ENCODE data around the gene GNG14. TPM values are rescaled to one million over a fixed set of nuclear protein-coding genes. Genes with fewer than 3 reads are reported as not detected.
"Not testable (repeated sequence)": the region's sequence is repeated elsewhere in the genome, so short reads cannot be mapped to it uniquely, and the experiment has no call there.

Gene GNG14
- total RNA-seq, 1 donor from 2014 or later, result not detected

DNA sequence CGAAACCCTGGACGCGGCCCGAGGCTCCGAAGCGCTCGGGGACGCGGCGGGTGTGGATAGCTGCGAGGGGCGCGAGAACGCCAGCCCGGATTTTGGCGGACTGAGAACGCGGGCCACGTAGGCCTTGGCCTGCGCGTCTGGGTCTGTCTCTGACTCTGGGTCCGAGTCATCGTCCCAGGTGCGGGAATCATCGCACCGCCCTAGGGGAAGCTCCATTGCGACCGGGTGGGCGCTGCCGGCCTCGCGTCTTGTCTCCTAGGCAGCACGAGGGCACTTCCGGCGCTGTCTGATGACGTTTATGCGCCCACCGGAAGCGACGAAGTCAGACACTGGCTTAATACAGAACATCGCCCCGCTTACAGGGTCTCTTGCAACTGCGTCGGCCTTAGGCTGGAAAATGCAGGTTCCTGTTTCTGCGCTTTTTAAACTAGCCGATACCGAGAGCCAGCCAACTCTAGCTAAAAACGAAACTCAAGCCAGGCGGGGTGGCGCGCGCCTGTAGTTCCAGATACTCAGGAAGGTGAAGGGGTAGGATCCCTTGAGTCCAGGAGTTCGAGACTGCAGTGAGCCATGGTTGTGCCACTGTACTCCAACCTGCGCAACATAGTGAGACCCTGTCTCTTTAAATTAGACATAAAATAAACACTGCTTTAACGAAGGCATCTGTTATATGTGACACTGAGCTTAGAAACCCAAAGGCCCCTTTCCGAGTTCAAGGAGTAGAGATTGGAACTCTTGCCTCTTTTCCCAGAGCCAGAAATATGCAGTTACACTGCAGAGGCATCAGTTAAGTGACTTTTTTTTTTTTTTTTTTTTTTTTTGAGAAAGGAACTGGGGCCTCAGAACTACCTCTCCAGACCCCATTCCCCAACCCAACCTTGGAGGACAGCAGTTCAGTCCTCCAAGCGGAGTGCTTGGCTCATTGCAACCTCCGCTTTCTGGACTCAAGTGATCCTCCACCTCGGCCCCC lies 8.9 kb downstream of the GNG14 start, which contains the start of gene FBXW9:
FBXW9 (minus strand) TSS at position 266 of the 970 bp plus-strand sequence; CDS start at position 216, 50 bp downstream.
- DNase-seq (ENCODE audit: low spot score), result peak; percentile 97

DNA sequence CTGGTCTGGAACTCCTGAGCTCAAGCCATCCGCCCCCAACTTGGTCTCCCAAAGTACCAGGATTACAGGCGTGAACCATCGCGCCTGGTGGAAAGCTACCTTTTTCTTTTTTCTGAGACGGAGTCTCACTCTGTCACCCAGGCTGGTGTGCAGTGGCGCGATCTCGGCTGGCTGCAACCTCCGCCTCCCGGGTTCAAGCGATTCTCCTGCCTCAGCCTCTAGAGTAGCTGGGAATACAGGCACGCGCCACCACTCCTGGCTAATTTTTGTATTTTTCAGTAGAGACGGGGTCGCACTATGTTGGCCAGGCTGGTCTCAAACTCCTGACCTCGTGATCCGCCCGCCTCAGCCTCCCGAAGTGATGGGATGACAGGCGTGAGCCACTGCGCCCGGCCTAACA lies 9.6 kb downstream of the GNG14 start:
- DNase-seq (ENCODE audit: low spot score), result not testable (repeated sequence)

DNA sequence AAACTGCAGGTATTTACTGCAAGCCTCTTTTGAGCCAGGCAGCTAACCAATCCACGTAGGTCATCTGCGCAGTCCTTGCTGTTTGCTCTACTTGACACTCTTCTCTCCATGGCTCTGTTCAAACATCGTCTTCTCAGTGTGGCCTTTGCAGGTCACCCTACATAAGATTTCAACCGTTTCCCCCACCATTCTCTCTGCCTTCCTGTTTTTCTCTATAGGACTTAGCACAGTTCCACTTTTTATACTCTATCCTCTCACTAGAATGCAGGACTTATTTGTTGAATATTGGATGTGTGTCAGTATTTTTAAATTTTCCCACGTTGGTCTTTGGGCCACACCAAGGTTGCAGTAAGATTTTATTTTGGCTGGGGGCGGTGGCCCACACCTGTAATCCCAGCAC lies 10.3 kb downstream of the GNG14 start:
- DNase-seq (ENCODE audit: low spot score), result no peak

DNA sequence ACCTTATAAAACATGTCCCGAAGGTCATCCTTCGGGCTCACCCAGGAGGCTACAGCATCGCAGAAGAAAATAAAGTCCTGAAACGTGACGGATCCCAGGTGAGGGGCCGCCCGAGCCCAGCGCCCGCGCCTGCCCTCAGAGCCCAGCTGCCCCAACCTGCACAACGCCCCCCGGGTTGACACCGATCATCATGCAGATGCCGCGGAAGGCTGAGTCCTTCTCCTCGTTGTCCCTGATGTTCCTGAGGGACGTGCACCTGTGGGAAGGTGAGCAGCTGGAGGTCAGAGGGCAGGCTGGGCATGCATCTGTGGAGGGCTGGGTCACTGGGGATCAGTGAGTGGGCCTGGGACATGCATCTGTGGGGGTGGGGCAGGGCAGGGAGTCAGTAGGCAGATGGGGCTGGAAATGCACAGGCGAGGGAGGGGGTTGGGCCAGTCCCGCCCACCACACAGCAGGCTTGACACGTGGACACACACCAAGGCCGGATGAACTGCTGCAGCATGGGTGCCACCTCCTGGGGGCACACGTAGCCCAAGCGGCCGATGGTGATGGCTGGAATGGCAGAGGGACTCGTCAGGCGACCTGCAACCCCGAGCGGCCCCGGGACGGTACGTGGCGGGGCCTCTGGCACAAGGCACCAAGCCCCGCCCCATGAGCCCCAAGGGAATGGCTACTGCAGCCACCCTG lies 13.9 kb downstream of the GNG14 start:
- no peak for DNase-seq (ENCODE audit: low spot score)

DNA sequence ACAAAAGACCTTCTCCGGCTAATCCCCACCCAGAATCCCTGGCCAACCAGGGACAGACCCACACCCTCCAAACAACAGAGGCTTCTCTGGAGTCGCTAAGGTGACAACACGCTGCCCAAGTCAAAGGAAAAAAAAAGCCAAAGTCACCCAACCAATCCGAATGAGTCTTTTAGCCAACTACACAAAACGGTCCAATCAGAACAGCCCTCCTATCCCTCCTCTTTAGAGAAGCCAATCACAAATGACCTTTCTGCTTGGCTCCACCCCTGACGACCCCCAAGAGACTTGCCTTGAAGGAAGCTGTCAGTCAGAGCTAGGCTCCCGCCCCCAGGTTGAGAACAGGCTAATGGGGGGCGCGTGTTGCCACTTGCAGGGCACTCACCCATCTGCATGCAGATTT lies 15.2 kb downstream of the GNG14 start:
- no peak for DNase-seq (ENCODE audit: low spot score)

DNA sequence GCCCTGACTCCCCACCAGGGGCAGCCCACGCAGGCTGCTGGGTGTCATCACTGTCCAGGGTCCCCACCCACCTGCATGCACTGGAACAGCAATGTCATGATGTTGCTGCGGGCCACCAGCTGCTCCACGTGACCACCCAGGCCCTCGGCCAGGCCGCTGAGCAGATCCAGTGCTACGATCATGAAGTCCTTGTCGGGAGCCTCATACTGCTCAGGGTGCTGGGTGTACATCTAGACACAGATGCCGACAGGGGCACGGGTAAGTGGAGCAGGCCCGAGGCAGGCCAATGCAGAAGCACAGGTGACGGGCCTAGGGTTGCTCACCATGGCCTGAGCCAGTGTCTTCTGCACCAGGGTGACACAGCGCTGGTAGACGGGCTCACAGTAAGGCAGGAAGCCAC lies 17.4 kb downstream of the GNG14 start:
- DNase-seq (ENCODE audit: low spot score), result no peak

DNA sequence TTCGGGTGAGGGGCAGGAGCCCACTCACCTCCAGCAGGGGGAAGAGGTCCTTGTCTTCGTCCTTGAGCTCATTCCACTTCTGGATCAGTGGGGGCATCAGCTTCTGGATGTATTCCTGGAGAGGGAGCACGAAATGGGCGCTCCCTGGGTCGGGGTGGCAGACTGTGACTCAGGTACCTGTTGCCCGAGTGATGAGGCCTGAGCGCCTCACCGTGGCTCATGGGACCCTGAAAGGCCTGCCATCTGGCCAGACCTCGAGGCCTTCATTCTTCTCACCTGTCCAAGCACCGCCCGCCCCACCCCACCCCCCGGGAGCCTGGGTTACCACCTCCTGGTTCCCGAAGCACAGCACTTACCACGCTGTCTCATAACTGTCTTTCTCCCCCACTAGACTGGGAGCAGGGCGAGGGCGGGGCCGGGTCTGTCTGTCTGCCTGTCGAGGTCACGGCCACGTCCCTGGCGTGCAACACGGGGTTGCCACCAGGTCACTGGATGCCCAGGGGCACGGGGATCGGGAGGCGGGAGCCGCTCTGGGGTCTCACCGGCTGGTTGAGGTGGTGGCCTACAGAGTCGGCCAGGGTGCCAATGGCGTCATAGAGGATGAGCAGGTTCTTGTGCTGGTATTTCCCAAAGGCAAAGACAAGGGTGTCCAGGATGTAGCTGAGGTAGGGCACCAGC lies 18.0 kb downstream of the GNG14 start:
- no peak for DNase-seq (ENCODE audit: low spot score)

DNA sequence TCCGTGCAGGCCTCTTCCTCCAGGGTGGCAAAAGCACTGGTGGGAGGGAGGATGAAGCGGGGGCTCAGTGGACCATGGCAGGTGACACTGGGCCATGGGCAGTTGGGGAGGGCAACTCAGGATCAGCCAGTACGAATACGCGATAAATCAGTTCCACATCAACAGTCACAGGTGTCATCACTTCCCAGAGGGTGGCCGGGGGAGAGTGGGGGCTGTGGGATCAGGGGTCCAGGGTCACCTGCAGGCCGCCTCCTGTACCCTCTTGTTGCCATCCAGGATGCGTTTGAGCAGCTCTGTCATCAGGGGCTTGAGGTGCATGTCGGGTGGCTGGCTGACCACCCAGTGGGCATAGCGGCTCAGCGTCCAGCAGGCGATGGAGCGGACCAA lies 18.5 kb downstream of the GNG14 start:
- no peak for DNase-seq (ENCODE audit: low spot score)

DNA sequence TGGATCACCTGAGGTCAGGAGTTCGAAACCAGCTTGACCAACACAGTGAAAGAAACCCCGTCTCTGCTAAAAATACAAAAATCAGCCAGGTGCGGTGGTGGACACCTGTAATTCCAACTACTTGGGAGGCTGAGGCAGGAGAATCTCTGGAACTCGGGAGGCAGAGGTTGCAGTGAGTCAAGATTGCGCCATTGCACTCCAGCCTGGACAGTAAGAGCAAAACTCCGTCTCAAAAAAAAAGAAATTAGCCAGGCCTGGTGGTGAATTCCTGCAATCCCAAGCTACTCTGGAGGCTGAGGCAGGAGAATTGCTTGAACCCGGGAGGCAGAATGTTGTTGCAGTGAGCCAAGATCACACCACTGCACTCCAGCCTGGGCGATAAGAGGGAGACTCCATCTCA lies 20.8 kb downstream of the GNG14 start:
- DNase-seq (ENCODE audit: low spot score), result no peak

DNA sequence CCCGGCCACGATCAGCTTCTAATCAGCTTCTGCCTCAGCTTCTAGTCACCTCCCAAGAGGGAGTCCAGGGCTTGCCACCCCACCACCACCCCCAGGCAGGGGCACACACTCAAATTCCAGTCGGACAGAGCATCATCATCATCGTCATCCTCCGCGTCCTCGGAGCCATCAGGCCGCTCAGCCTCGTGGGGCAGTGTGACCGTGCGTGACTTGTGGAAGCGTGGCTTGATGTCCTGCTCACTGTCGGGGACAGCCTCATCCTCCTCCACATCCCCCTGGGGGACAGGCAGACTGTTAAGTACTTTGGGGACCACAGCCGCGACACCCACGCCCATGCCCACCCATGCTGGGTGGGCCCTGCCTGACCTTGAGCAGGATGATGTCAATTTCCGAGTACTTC lies 23.4 kb downstream of the GNG14 start:
- no peak for DNase-seq (ENCODE audit: low spot score)

DNA sequence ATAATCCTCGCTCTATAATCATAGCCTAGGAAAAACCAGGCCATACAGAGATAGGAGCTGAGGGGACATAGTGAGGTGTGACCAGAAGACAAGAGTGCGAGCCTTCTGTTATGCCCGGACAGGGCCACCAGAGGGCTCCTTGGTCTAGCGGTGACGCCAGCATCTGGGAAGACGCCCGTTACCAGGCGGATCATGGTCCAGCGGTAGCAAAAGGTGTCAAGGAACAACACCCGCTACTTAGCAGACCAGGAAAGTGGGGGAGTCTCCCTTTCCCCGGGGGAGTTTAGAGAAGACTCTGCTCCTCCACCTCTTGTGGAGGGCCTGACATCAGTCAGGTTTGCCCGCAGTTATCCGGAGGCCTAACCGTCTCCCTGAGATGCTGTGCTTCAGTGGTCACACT lies 24.3 kb downstream of the GNG14 start:
- DNase-seq (ENCODE audit: low spot score), result not testable (repeated sequence)

DNA sequence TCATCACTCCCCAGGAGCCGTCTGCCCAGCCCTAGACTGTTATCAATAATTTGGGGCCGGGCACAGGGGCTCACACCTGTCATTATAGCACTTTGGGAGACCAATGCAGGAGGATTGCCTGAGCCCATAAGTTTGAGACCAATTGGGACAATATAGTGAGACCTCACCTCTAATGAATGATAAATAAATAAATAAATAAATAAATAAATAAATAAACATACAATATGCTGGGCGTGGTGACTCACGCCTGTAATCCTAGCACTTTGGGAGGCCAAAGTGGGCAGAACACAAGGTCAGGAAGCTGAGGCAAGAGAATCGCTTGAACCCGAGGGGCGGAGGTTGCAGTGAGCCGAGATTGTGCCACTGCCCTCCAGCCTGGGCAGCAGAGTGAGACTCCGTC lies 25.5 kb downstream of the GNG14 start:
- not testable (repeated sequence) for DNase-seq (ENCODE audit: low spot score)

DNA sequence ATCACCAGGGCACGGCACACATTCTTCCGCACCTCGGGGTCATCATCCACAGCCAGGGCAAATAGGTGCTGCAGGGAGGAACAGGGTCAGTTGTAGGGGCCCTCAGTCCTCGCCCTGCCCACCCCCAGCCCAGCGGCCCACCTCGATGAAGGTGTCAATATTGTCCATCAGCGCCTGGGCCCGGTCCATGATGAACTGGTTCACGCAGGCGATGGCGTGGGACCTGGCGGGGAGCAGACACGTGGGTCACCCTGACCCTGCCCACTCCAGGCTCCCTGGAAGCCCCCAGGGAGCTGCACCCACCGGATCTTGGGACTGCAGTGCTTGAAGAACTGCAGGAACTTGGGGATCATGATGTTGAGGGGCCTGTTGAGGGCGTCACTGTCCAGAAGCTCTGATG lies 27.3 kb downstream of the GNG14 start:
- no peak for DNase-seq (ENCODE audit: low spot score)

DNA sequence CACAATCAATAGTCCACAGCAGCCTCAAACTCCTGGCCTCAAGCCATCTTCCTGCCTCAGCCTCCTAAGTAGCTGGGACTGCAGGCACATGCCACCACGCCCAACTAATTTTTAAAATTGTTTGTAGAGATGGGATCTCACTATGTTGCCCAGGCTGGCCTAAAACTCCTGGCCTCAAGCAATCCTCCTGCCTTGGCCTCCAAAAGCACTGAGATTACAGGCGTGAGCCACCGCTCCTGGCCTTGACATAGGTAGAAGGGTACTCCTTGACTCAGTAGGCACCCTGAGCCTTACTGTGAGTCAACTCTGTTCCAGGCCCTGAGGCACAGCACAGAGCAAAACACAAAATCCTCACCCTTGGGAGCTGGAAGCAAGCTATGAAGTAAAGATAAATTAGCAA lies 28.1 kb downstream of the GNG14 start:
- DNase-seq (ENCODE audit: low spot score), result no peak

DNA sequence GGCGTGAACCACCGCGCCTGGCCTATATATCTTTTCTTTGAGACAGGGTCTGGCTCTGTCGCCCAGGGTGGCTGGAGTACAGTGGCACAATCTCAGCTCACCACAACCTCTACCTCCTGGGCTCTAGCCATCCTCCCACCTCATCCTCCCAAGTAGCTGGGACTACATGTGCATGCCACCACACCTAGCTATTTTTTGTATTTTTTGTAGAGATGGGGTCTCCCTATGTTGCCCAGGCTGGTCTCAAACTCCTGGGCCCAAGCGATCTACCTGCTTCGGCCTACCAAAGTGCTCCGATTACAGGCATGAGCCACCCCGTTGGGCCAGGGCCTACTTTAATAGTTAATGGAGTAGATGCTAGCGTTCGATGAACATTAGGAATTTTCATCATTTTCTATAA lies 32.5 kb downstream of the GNG14 start:
- no peak for DNase-seq (ENCODE audit: low spot score)

DNA sequence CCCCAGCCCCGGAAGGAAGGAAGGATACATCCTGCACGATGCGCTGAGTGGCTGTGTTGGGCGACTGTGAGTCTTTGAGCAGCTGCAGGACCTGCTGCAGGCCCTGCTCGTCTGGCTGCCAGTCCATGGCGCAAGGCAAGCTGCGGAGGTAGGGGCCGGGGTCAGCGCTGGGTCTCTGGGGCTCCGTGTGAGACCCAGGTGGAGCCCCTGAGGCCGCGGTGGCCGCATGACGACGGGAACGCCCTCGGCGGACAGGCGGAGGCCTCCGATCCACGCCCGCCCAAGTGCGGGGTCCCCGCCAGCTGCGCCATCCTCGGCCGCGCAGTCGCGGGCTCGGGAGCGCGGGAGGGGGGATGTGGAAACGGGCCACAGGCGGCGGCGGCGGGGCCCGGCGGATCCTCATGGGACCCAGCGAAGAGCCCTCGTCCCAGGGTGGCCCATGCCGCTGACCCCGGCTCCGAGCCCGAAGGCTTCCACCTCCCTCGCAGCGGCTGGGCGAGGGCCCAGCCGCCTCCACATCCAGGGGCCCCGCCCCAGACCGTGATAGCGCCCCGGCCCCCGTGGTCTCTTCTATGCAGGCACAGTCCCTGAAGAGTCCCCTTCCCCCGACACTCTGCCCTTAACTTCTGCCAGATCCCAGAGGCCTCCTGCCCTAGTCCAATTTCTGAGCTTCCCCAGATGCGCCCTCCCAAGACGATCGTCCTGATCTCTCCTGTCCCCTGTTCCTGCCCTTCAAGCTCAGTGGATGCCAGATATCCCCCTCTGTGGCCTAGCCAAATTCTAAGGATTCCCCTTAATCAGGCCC lies 33.3 kb downstream of the GNG14 start:
- no peak for DNase-seq (ENCODE audit: low spot score)

DNA sequence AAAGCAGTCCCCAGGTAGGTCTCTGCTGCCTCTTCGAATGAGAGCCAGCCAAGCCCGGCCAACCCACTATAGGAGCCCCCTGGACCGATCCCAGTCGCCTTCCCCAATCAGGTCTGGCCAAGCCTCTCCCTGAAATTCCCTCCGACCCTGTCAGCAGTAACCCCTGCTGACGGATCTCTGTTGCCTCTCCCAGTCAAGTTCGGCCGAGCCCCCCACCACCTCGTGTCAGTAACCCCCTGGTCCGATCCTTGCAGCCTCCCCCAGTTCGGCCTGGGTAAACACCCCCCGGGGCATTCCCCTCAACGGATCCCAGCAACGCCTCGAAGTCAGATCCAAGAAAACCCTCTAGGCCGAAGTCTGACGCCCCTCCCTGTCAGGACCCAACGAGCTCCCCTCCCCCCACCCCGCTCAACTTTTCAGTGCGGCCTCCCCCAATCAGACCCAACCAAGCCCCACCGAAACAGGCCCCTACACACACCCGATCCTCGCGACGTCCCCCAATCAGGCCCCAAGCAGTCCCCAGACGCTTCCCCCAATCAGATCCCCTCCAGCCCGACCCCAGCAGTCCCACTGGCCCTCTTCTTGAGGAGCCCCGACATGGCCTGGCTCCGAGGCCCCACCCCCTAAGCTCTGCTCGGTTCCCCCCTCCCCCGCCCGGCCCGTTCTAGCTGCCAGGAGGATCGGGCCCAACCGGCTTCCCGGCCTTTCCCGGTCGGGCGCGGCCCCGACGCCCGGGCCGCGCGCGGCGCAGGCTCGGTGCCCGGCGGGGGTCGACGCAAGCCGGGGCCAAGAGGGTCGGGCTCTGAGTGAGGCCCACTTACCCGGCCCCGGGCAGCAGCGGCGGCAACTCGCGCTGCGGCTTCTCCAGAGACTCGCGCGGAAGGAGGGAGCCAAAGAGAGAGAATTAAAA lies 34.1 kb downstream of the GNG14 start:
- DNase-seq (ENCODE audit: low spot score), result peak; percentile 31

DNA sequence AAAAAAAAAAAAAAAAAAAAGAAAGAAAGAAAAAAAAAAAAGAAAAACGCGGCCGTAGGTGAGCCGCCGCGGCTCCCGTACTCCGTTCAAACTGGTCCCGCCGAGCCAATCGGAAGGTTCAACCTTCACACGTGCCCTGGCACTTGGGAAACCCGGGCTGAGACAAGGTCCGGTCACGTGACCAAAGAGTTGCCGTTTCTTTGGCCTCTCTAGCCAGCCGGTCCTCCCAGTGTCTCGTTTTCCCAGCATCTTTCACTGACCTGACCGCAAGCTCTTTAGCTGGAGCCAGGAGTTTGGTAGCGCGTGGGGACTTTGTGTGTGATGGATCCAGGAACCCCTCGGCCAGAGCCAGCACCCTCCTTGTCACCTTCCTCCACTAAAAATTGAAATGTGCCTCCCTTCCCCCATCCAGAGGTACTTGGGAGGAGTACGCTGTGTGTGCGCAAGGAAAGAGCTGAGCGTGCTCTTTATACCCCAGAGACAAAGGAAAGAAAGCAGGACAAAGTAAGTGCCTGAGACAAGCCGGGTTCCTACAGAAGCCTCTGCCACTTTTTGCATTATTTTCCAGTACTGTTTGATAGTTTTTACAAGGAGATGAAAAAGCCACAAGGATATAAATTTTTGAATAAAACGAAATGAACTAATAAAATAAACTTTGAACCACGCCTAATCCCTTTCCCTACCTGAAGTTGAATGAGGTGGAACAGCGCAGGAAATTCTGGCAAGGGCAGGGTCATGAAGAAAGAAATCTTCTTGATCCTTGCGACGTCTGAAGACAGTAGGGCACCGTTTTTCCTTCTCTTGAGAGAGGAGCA lies 35.0 kb downstream of the GNG14 start:
- DNase-seq (ENCODE audit: low spot score), result peak; percentile 99

DNA sequence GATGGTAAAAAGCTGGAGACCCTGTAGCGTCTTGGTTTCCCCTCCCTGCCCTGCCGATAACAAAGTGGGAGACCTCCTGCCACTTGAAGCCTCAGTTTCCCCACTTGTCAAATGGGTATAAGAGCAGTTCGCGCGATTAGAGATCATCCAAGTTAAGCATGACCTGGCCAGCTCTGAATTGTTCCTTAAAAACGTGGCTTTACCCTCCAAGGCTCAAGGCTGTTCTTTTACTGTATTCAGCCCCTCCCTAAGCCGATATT lies 35.5 kb downstream of the GNG14 start:
- DNase-seq (ENCODE audit: low spot score), result no peak

Measured in mucosa of gallbladder (tissue), 1 donor.